K562 (cell line): ENCODE data around the gene N4BP3. TPM values are rescaled to one million over a fixed set of nuclear protein-coding genes. Genes with fewer than 3 reads are reported as not detected.

Experiments
- ATAC-seq: fragments of 200-7000 bp; cut with Tn5 transposase; 3 replicates; pipeline ENCODE4 v1.9.1; 2020; ENCODE audit warnings: moderate library complexity
- BruUV-seq: library from RNA; stranded (reverse); fragments of 400-500 nt; replicated peaks from 2 replicates; lab custom pipeline; 2021; lab: Mats Ljungman, UMichigan
- CTCF ChIA-PET: fragments of 300-600 bp; formaldehyde crosslinking; extraction: SDS; loops from one replicate; lab custom pipeline; 2021; ENCODE audit warnings: low intra/inter-chr PET ratio; lab: Yijun Ruan, JAX
- POLR2A ChIA-PET: fragments of 300-600, 350-650 bp; sonication (Branson Sonifier 250); formaldehyde crosslinking; extraction: SDS; loops from one replicate; lab custom pipeline; 2021; ENCODE audit warnings: antibody characterized with exemption, inconsistent platforms; lab: Yijun Ruan, JAX
- DNase-seq, 4 experiments: peaks; one replicate each; pipeline versions ENCODE4 v3.0.0 to v3.0.0-alpha.2; 2011 to 2018; ENCODE audit warnings: low spot score in 3 of 4, mixed read lengths in 3 of 4; ENCODE audit errors: extremely low read depth in 1 of 4
- FAIRE-seq: peaks from 2 replicates; lab custom pipeline; 2011; peaks lifted over from hg19 to GRCh38; lab: Jason Lieb, UNC
- H2AFZ ChIP-seq: 2 replicates; pipeline ENCODE4 v1.6.0; 2011; ENCODE audit warnings: low read depth, low read length, control low read depth, inconsistent platforms
- H3K27ac ChIP-seq: fragments of 200-600 bp; 3 replicates; pipeline ENCODE4 v1.8.0; 2011; ENCODE audit warnings: low read depth, mild to moderate bottlenecking, control low read depth, inconsistent platforms, low read length, moderate library complexity, mixed read lengths; ENCODE audit errors: extremely low read depth
- H3K27me3 ChIP-seq, 2 experiments: fragments of 300-600 bp in 1 of 2; 2 replicates in 1 of 2; 3 replicates in 1 of 2; pipeline versions ENCODE4 v1.6.0 to v1.8.0; 2011; ENCODE audit warnings: inconsistent platforms in 2 of 2, low read length in 2 of 2, mild to moderate bottlenecking in 1 of 2, mixed read lengths in 1 of 2, moderate library complexity in 1 of 2; ENCODE audit not compliant: control insufficient read depth in 2 of 2, insufficient read depth in 2 of 2
- H3K36me3 ChIP-seq: fragments of 300-600 bp; 3 replicates; pipeline ENCODE4 v1.8.0; 2011; ENCODE audit warnings: mild to moderate bottlenecking, low read length, inconsistent platforms; ENCODE audit not compliant: control insufficient read depth, insufficient read depth
- H3K4me1 ChIP-seq, 2 experiments: fragments of 200-600 bp in 1 of 2; replicated peaks in 1 of 2; 2 replicates in 1 of 2; 3 replicates in 1 of 2; pipeline versions ENCODE4 v1.5.1 to v1.8.0; 2011; ENCODE audit warnings: inconsistent platforms in 2 of 2, low read length in 2 of 2, mild to moderate bottlenecking in 1 of 2, mixed read lengths in 1 of 2, moderate library complexity in 1 of 2; ENCODE audit not compliant: control insufficient read depth in 2 of 2, insufficient read depth in 2 of 2
- H3K4me2 ChIP-seq: 2 replicates; pipeline ENCODE4 v1.6.1; 2011; ENCODE audit warnings: low read length, control low read depth, inconsistent platforms, mixed read lengths; ENCODE audit not compliant: insufficient read depth
- H3K4me3 ChIP-seq: fragments of 200-600 bp; sonication (generic), shearing (Covaris generic); 2 replicates; pipeline ENCODE4 v1.5.1; 2016; ENCODE audit warnings: control low read depth, inconsistent platforms
- H3K79me2 ChIP-seq: fragments of 200-600 bp; 3 replicates; pipeline ENCODE4 v1.8.0; 2011; ENCODE audit warnings: low read length, inconsistent platforms; ENCODE audit not compliant: control insufficient read depth, insufficient read depth
- H3K9ac ChIP-seq, 2 experiments: 2 replicates each; pipeline versions ENCODE4 v1.6.0 to v1.6.1; 2011; ENCODE audit warnings: low read depth in 2 of 2, low read length in 2 of 2, control low read depth in 1 of 2, inconsistent platforms in 1 of 2, mild to moderate bottlenecking in 1 of 2, mixed read lengths in 1 of 2; ENCODE audit not compliant: insufficient read depth in 1 of 2
- H3K9me1 ChIP-seq: one replicate; pipeline ENCODE4 v1.6.0; 2011; ENCODE audit warnings: inconsistent platforms, mild to moderate bottlenecking, low read length, moderate library complexity; ENCODE audit not compliant: control insufficient read depth, insufficient read depth
- H3K9me3 ChIP-seq: replicated peaks from 2 replicates; pipeline ENCODE4 v1.5.1; 2011; ENCODE audit warnings: low read depth, low read length, inconsistent platforms; ENCODE audit not compliant: control insufficient read depth, insufficient read depth
- H4K20me1 ChIP-seq: replicated peaks from 2 replicates; pipeline ENCODE4 v1.6.1; 2011; ENCODE audit warnings: low read length, inconsistent platforms, mixed read lengths; ENCODE audit not compliant: control insufficient read depth, insufficient read depth
- HNRNPLL ChIP-seq: fragments of 200-400 bp; formaldehyde crosslinking; IDR thresholded peaks from 2 replicates; pipeline ENCODE4 v1.6.1; 2017; ENCODE audit warnings: low read length, low read depth, mild to moderate bottlenecking; ENCODE audit not compliant: poor library complexity, severe bottlenecking
- KHSRP ChIP-seq: fragments of 450-650 bp; IDR thresholded peaks from 2 replicates; pipeline ENCODE4 v1.6.1; 2017
- PCBP2 ChIP-seq: fragments of 200-400 bp; formaldehyde crosslinking; IDR thresholded peaks from 2 replicates; pipeline ENCODE4 v1.6.1; 2018; ENCODE audit warnings: low read length, low read depth, mild to moderate bottlenecking, moderate library complexity; ENCODE audit not compliant: poor library complexity, severe bottlenecking
- RBFOX2 ChIP-seq: fragments of 200-400 bp; formaldehyde crosslinking; IDR thresholded peaks from 2 replicates; pipeline ENCODE4 v1.6.1; 2017; ENCODE audit warnings: low read depth, mild to moderate bottlenecking, low read length, moderate library complexity
- WGBS: fragments of 100-300 bp; shearing (Covaris generic); methylation state at CpG from one replicate; pipeline ENCODE4 v1.1.6; 2016; ENCODE audit warnings: low coverage, mixed read lengths; ENCODE audit not compliant: insufficient coverage; ENCODE audit errors: missing lambda C conversion rate; 5-methylcytosine and 5-hydroxymethylcytosine counted together
- in situ Hi-C: fragments of 300-500 bp; cut with MboI; formaldehyde crosslinking; loops from 4 replicates; pipeline ENCODE4 v1.15.0; 2018; ENCODE audit warnings: inconsistent platforms, mixed read lengths
- intact Hi-C: fragments of 100-400 bp; cut with micrococcal nuclease; formaldehyde crosslinking; loops from 2 replicates; pipeline ENCODE4 v1.14.2; 2022
- polyA plus RNA-seq, 8 experiments: library from polyadenylated mRNA; depleted of rRNA in 4 of 8; stranded (reverse) in 5 of 8; unstranded in 3 of 8; fragments of >200 nt; fragmentation: Nextera tagmentation in 2 of 8; fragmentation: Illumina TruSeq in 1 of 8; extraction: Ambion mirVana in 2 of 8; extraction: Trizol in 1 of 8; gene quantifications; 2 replicates each; pipeline versions ENCODE4 v1.2.1 to v1.2.3, GENCODE V29; 2011 to 2014; ENCODE audit warnings: inconsistent platforms in 1 of 8, missing spikeins in 1 of 8
- total RNA-seq, 7 experiments: library from RNA; depleted of rRNA in 6 of 7; stranded (reverse); fragments of >200 nt in 6 of 7; fragmentation: Illumina TruSeq in 2 of 7; extraction: Trizol in 2 of 7; gene quantifications; 2 replicates each; pipeline versions ENCODE4 v1.2.1 to v1.2.3, GENCODE V29; 2011 to 2021; ENCODE audit warnings: low replicate concordance in 1 of 7
- TF ChIP-seq, protein P1 (sequence below), 2 experiments: fragments of 450-650 bp in 1 of 2; IDR thresholded peaks; 2 replicates each; pipeline ENCODE4 v1.6.1; 2011 to 2017; ENCODE audit warnings: low read depth in 2 of 2, antibody characterized with exemption in 1 of 2, borderline replicate concordance in 1 of 2, low read length in 1 of 2, mild to moderate bottlenecking in 1 of 2, mixed read lengths in 1 of 2; ENCODE audit not compliant: control insufficient read depth in 1 of 2

Gene N4BP3
- total and polyA plus RNA-seq, 9 of the 15 experiments (the other 6 are each of a cell fraction or from before 2014, with no cell fraction given) = 0.06 to 7.0 (median 2.4) TPM

DNA sequence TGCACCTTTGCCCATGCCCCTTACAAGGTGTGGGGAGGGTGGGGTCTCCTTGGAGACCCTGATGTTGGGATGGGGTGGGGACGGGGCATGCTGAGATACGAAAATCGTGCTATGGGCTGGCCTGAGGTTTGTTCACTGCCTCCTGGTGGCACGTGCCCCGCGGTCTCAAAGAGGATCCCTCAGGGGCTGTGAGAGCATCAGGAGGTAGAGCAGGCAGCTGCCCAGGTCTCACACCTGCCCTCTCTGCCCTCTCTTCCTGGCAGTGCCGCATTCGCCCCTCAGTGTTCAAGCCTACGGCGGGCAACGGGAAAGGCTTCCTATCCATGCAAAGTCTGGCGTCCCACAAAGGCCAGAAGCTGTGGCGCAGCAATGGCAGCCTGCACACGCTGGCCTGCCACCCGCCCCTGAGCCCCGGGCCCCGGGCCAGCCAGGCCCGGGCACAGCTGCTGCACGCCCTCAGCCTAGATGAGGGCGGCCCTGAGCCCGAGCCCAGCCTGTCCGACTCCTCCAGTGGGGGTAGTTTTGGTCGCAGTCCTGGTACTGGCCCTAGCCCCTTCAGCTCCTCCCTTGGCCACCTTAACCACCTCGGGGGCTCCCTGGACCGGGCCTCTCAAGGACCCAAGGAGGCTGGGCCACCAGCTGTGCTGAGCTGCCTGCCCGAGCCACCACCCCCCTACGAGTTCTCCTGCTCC is 6.7 kb downstream of the N4BP3 start:
- Histone ChIP-seq H3K4me3 (no peak overlapping the region), H3K4me2 (no peak overlapping the region), H3K9ac (peak overlapping the region in 1 of 2 experiments; percentile 85; a peak in 2 of 4 replicates), H3K79me2 (peaks cover 32% of the 10 kb centered on the region), H3K27me3 (no peaks in the 10 kb centered on the region), H4K20me1 (peaks cover 6% of the 10 kb centered on the region; the same call in 1 of the 2 replicates), H2AFZ (no peak overlapping the region), H3K9me3 (no peaks in the 10 kb centered on the region), H3K9me1 (peaks cover 7% of the 10 kb centered on the region), H3K4me1 (peaks cover 25 to 80% of the 10 kb centered on the region in 2 experiments; a peak in 4 of 5 replicates), H3K27ac (no peak overlapping the region), H3K36me3 (peaks cover 31% of the 10 kb centered on the region; the same call in 1 of the 3 replicates)
- DNase-seq = no peak
- no TSS peak for BruUV-seq
- no peak for FAIRE-seq
- 50% methylated on average over 5 of the region's 27 CpGs for WGBS
- in situ Hi-C loops = no loop called here
- TF ChIP-seq RBFOX2 (peak; percentile 14; the same call in 1 of the 2 replicates), KHSRP (no peak), HNRNPLL (no peak), PCBP2 (no peak)
- TF ChIP-seq, protein P1, sequence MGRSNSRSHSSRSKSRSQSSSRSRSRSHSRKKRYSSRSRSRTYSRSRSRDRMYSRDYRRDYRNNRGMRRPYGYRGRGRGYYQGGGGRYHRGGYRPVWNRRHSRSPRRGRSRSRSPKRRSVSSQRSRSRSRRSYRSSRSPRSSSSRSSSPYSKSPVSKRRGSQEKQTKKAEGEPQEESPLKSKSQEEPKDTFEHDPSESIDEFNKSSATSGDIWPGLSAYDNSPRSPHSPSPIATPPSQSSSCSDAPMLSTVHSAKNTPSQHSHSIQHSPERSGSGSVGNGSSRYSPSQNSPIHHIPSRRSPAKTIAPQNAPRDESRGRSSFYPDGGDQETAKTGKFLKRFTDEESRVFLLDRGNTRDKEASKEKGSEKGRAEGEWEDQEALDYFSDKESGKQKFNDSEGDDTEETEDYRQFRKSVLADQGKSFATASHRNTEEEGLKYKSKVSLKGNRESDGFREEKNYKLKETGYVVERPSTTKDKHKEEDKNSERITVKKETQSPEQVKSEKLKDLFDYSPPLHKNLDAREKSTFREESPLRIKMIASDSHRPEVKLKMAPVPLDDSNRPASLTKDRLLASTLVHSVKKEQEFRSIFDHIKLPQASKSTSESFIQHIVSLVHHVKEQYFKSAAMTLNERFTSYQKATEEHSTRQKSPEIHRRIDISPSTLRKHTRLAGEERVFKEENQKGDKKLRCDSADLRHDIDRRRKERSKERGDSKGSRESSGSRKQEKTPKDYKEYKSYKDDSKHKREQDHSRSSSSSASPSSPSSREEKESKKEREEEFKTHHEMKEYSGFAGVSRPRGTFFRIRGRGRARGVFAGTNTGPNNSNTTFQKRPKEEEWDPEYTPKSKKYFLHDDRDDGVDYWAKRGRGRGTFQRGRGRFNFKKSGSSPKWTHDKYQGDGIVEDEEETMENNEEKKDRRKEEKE (IDR thresholded peaks at IDR 0.05; ENCODE audit: borderline replicate concordance in 1 of 2, control insufficient read depth in 1 of 2, low read depth in 2 of 2, low read length in 1 of 2) = no peak
- ChIA-PET POLR2A (interaction anchor here (0.5 to 1.8 kb wide), 7 partner anchors 9 to 1488 kb away, joined by 3 to 7 read pairs (median 4); no protein-coding TSS in a partner anchor), CTCF (no interaction called here)
- intact Hi-C loops = no loop called here
- no peak for ATAC-seq
